Middle frontal gyrus (tissue), 1 donor: Measurements from ENCODE around the gene HNRNPR.
"Not testable (repeated sequence)": the region's sequence is repeated elsewhere in the genome, so short reads cannot be mapped to it uniquely, and the experiment has no call there.

Source experiments
- DNase-seq: peaks from one replicate; pipeline ENCODE4 v3.0.0-alpha.2; 2015; ENCODE audit warnings: low spot score; ENCODE audit errors: extremely low spot score

HNRNPR gene

GRCh38 chr1:23331713-23332112, 12.4 kb downstream of the HNRNPR start:
- DNase-seq = no peak

GRCh38 chr1:23330846-23331245, 13.2 kb downstream of the HNRNPR start:
- DNase-seq = no peak

- no peak for DNase-seq
These were observed 18.7 kb downstream of the HNRNPR start for GRCh38 chr1:23325393-23325792.

DNA sequence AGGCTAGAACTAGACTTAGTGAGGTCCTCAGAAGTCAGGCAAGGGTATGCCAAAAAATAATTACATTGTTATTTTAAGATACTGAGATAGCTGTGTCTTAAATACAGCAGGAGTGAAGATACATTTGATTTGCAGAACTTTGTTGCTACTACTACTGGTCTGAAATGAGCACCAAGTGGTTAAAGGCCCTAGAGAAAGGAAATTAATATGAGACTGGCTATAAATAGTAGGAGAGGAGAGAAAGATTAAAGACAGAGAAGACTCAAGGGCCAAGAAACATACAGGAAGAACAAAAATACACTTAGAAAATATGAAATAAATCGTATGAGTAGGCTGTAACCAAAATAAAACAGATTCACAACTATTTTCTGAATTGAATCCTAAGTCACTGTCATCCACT, 21.3 kb downstream of the HNRNPR start:
- DNase-seq = no peak

GRCh38 chr1:23310280-23310679, 33.8 kb downstream of the HNRNPR start:
- not testable (repeated sequence) for DNase-seq

DNA sequence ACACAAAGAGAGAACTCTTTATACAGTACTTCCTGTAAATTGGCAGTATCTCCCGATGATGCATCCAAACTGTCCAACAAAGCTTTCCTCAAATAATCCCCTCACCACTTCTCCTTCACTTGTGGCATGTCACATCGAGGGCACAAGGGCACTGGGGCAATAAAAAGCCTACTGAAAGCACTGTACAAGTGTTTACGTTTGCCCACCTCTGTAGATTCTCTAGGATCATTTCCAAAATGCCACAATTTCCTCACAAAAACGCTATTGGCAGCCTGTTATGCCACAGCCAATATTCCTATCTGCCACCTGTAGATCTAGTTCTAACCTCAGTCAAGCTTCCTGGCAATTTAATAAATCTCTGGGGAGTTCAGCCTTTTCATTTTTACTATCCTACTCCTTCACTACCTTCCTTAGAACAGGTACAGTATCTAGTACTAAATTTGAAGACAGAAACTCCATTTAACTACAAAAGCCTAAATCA, 39.9 kb downstream of the HNRNPR start:
- DNase-seq = no peak

DNA sequence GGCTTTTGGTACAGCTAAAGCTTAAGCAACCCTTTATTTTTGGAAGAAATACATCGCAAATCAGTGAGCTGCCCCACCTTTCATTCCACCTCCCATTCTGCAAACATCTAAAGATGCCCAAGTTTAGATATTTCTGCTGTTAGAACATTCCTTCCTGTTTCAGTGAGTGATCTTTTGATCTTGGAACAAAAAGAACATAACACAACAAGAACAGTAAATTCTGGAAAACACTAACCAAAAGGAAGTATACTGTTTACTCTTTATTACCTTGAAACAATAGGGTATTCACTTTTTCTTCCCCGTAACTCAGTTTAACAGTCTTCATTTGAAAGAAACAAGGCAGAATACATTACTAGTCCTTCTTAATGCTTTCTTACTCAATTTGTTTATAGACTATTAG, 40.6 kb downstream of the HNRNPR start:
- DNase-seq = no peak

DNA sequence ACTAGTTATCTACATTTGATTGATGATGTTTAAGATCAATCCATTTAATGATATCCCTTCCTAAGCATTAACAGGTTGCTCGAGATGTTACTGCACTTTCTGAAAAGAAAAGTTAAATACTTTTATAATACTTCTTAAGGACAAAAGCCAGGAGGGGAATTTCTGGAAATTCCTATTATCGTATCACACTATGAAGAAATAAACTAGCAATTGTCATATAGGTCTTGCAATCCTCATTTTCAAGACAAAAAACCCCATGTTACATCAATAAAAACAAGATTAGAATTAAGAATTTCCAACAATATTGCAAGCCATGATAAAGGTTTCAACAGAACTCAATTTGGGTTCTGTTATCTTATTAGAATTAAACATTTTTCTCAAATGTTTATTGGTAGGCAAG, 47.2 kb downstream of the HNRNPR start:
- no peak for DNase-seq

DNA sequence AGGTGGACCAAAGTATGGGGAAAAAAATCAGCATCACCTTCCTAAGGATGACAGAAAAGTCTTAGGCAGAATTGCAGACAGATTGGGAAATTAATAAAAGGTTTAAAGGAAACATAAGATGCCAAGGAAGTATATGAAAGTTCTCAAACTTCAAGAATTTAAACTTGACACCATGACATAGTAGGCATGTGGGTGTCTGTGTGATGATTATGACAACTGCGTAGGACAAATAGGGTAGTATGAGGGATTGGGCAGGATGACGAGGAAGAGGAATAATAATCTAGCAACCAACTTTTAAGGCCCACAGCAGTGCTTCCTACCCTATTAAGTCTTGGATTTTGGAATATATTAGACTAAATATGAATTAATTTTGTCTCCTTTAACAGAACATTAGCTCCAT, 52.4 kb downstream of the HNRNPR start:
- no peak for DNase-seq

DNA sequence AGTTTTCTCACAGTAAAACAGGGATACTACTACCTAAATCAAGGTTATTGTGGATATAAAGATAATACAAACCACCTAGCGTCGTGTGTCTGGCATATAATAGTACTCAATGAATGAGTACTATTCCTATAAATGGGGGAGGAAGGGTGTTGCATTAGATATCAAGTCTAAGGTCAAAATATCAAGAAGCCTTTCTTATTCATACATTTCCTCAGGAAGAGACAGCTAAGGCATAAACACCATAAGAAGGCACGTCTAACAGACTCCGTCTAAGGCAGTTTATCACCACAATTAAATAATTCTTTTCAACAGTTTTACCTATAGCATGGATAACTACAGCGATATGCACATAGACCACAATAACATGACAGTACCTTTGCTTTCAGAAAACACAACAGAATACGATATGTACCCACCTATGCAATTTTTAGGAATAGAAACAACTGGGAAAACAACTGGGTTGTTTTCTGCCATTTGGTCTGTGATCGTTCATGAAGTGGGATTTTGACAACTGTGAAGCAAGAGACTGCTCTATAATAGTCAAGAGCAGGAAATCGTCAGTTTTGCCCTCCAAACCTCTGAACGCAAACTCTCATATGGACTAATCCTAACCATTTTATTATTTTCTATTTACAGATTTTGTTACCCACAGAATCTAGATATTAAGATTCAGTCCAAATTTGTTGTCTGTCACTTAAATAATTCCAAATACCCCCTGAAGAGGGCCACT, 53.1 kb downstream of the HNRNPR start:
- DNase-seq = no peak

DNA sequence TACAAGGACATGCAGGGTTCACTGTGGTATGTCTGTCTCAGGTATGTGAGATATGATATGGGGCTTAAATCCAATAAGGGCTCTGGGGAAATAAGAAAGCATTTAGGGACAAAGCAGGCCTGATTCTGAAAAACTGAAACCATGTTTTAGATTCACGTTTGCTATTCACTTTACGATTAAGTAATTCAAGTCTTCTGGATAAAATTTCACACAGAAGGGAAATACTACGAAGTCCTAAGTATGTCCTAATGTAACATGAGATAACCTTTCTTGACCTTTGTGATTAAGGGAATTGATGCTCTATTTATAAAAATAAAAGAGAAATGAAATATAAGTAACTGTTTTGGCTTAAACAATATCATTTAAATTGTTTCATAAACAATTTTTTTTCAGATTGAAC, 55.4 kb downstream of the HNRNPR start:
- DNase-seq = no peak

DNA sequence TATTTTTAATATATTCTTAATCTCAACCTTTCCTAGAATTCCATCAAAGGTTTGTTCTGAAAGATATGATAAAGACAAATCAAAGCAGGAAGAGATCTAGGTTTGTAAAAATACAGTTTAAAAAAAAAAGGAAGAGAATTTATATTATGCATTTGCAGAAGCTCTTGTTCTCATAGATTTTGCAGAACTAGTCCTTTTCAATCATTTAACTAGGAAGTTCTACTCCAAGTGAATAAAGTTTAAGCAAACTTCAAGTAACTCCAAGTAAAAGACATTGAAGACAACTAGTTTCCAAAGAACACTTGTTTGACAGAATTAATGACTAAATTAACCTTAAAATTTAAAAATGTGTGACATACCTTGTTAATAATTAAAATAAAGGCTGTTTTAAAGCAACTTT, 55.9 kb downstream of the HNRNPR start:
- DNase-seq = no peak

- no peak for DNase-seq
These were observed 57.7 kb downstream of the HNRNPR start for GRCh38 chr1:23286401-23286800.

DNA sequence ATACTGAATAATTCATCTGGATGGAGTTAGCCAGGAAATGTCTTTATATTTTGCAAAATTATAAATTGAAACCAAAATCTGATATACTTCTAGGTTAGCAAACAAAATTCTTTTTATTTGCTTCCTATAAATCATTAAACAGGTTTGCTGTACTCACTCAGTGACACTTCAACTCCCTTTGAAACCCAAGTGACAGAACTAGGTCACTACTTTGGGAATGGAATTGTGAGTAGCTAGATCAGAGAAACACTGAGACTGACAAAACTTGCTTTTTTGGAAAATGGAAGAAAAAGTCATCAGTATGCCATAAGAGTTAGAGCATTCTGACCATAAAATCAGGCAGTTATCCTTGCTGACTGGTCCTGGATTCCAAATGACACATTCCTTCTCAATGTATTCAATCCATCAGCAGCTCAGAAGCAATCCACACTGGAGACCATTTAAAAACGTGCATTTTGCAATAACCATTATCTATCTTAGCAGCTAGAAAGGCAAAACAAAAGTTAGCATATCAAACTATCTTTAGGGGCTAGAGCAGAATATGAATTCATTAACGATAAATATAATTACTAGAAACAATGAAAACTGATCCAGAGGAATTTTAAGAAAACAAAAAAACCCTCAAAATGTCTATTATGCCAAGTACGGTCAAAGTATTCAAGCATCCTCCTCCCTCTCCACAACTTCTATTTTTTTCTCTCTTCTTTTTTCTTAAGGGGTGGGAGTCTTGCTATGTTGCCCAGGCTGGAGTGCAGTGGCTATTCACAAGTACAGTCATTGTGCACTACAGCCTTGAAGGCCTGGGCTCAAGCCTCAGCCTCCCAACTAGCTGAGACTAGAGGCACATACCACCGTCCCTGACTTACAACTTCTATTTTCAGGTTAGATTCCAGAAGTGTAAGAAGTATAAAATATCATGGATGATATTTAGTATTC, 60.1 kb downstream of the HNRNPR start:
- no peak for DNase-seq

DNA sequence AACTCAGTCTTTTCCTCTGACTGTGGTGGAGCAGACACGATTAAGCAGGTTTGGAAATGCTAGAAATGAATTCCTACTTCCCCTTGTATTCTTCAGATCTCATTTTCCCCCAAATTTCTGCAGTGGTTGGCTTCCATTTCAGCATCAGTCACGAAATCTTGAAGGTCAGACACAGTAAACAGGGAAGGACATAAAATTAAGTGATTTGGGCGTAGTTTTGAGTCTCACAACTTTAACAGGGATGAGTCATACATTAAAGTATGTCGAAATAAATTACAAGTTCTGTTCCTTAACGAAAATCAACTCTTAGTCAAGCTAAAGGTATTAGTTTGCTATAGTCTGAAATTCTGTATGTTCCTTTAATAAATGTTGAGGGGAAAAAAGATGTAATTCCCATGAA, 61.1 kb downstream of the HNRNPR start:
- DNase-seq = no peak

DNA sequence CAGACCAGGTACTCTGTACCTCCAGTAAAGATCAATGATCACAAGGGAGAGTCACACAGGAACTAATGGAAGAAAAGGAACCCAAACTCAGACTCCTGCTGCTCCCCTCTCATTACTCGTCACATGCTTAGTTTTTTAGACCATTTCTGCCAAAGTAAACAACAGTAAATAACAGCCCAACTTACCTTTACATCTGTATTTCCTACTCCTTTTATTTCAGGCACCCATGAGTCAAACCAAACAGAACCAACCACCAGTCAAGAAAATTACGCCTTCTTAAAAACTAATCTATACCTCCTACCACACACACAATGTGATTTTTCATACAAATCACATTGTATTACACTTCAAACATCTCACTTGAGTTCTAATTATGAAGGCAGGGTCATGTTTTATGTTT, 65.4 kb downstream of the HNRNPR start:
- DNase-seq = no peak

GRCh38 chr1:23276531-23276930, 67.6 kb downstream of the HNRNPR start:
- no peak for DNase-seq

DNA sequence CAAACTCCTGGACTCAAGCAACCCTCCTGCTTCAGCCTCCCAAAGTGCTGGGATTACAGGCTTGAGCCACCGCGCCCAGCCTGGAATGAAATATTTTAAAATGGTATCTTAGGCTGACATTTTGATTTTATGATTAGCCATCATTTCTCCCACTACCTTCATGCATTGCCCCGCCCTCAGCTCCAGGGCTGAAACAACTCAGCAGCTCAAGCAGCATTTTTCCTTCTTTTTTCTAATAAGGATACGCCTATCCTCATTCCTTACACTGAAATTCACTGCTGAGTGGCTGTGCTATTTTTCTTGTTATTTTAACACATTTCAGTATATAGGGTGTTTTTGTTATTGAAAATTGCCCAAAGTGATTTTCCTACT, 70.0 kb downstream of the HNRNPR start:
- no peak for DNase-seq

- no peak for DNase-seq
These were observed 70.5 kb downstream of the HNRNPR start for GRCh38 chr1:23273450-23274133.

DNA sequence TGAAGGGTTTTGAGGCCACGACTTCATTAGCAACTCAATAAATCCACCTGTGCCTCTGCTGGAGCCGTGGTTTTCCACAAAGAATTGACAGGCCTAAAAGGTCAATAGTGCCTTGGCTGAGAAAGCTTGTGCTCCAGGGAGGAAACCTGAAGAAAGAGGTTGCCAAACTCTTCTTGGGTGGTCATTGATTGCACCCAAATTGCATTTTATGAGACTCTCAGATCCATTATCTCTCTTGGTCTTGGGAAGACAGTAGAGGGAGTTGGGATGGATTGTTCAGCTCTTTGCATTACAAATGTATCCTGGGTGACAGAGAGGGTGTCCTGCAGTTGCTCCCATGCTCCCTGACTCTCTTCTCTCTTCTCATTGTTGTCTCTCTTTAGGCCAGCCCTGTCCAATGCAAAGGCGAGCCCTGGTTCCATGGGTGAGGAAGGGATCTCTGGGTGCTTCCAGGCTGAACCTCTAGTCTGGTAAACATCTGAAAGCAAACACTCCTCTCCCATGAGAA, 80.7 kb downstream of the HNRNPR start:
- DNase-seq = no peak

DNA sequence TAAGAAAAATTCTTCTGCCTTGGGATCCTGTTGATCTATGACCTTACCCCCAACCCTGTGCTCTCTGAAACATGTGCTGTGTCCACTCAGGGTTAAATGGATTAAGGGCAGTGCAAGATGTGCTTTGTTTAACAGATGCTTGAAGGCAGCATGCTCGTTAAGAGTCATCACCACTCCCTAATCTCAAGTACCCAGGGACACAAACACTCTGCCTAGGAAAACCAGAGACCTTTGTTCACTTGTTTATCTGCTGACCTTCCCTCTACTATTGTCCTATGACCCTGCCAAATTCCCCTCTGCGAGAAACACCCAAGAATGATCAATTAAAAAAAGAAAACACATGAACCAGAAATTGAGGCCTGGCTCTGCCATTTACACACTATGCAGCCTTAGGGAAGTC, 86.0 kb downstream of the HNRNPR start:
- not testable (repeated sequence) for DNase-seq

GRCh38 chr1:23257371-23257770, 86.7 kb downstream of the HNRNPR start:
- DNase-seq = not testable (repeated sequence)
